BLaER1 (cell line): ENCODE measurements around the gene BICRA.
"Not testable (repeated sequence)": the region's sequence is repeated elsewhere in the genome, so short reads cannot be mapped to it uniquely, and the experiment has no call there.

Experiments used
- H3K27ac ChIP-seq: shearing (Covaris generic); formaldehyde crosslinking; 2 replicates; pipeline ENCODE4 v1.8.1; 2022
- H3K27me3 ChIP-seq: shearing (Covaris generic); formaldehyde crosslinking; 2 replicates; pipeline ENCODE4 v1.8.1; 2022
- H3K36me3 ChIP-seq: shearing (Covaris generic); formaldehyde crosslinking; 2 replicates; pipeline ENCODE4 v1.8.1; 2022
- H3K4me1 ChIP-seq: shearing (Covaris generic); formaldehyde crosslinking; 2 replicates; pipeline ENCODE4 v1.8.1; 2022
- H3K4me2 ChIP-seq: shearing (Covaris generic); formaldehyde crosslinking; 2 replicates; pipeline ENCODE4 v1.8.1; 2022
- H3K4me3 ChIP-seq: shearing (Covaris generic); formaldehyde crosslinking; 2 replicates; pipeline ENCODE4 v1.8.1; 2022
- H3K9ac ChIP-seq: shearing (Covaris generic); formaldehyde crosslinking; 2 replicates; pipeline ENCODE4 v1.8.1; 2022
- H3K9me3 ChIP-seq: shearing (Covaris generic); formaldehyde crosslinking; 2 replicates; pipeline ENCODE4 v1.8.1; 2022
- H4K20me1 ChIP-seq: shearing (Covaris generic); formaldehyde crosslinking; 2 replicates; pipeline ENCODE4 v1.8.1; 2022
- Cebpa-rat ChIP-seq: shearing (Covaris generic); IDR thresholded peaks from 2 replicates; pipeline ENCODE4 v1.8.1; 2022

Gene BICRA

GRCh38 chr19:47630594-47630993 is 21.7 kb downstream of the BICRA start:
- Histone ChIP-seq H3K36me3 (peaks cover 62% of the 10 kb centered on the region), H4K20me1 (peaks cover 100% of the 10 kb centered on the region), H3K9me3 (no peaks in the 10 kb centered on the region), H3K4me1 (no peaks in the 10 kb centered on the region), H3K27me3 (no peaks in the 10 kb centered on the region), H3K4me3 (no peak overlapping the region), H3K4me2 (no peak overlapping the region), H3K9ac (no peak overlapping the region), H3K27ac (no peak overlapping the region)
- no peak for TF ChIP-seq Cebpa-rat

GRCh38 chr19:47631681-47632446 is 22.9 kb downstream of the BICRA start:
- H3K4me3 ChIP-seq: no peak overlapping the region
- no peaks in the 10 kb centered on the region for H3K27me3 ChIP-seq
- no peak overlapping the region for H3K27ac ChIP-seq
- no peaks in the 10 kb centered on the region for H3K4me1 ChIP-seq
- H3K9me3 ChIP-seq: no peaks in the 10 kb centered on the region
- no peak overlapping the region for H3K4me2 ChIP-seq
- no peak for TF ChIP-seq Cebpa-rat
- no peak overlapping the region for H3K9ac ChIP-seq
- H4K20me1 ChIP-seq: peaks cover 100% of the 10 kb centered on the region
- peaks cover 58% of the 10 kb centered on the region for H3K36me3 ChIP-seq

GRCh38 chr19:47633517-47633916 is 24.6 kb downstream of the BICRA start:
- Histone ChIP-seq H3K27me3 (no peaks in the 10 kb centered on the region), H3K9ac (no peak overlapping the region), H4K20me1 (peaks cover 100% of the 10 kb centered on the region), H3K4me1 (no peaks in the 10 kb centered on the region), H3K27ac (no peak overlapping the region), H3K4me2 (no peak overlapping the region), H3K4me3 (no peak overlapping the region), H3K9me3 (no peaks in the 10 kb centered on the region), H3K36me3 (peaks cover 54% of the 10 kb centered on the region)
- TF ChIP-seq Cebpa-rat: no peak

GRCh38 chr19:47633996-47634395 is 25.1 kb downstream of the BICRA start:
- TF ChIP-seq Cebpa-rat: no peak
- H3K27ac ChIP-seq: no peak overlapping the region

GRCh38 chr19:47635152-47635754 is 26.3 kb downstream of the BICRA start:
- not testable (repeated sequence) for H3K27ac ChIP-seq, H3K27me3 ChIP-seq, H3K4me2 ChIP-seq, H3K4me1 ChIP-seq, H3K9me3 ChIP-seq, H3K4me3 ChIP-seq, H3K9ac ChIP-seq
- peaks cover 100% of the 10 kb centered on the region for H4K20me1 ChIP-seq
- peaks cover 50% of the 10 kb centered on the region for H3K36me3 ChIP-seq

More at GRCh38 chr19:47633996-47634395, 25.1 kb downstream of the BICRA start:
- H3K4me2 ChIP-seq: no peak overlapping the region
- no peaks in the 10 kb centered on the region for H3K27me3 ChIP-seq
- H3K36me3 ChIP-seq: peaks cover 53% of the 10 kb centered on the region
- no peak overlapping the region for H3K4me3 ChIP-seq
- H4K20me1 ChIP-seq: peaks cover 100% of the 10 kb centered on the region
- H3K4me1 ChIP-seq: no peaks in the 10 kb centered on the region
- H3K9ac ChIP-seq: no peak overlapping the region
- no peaks in the 10 kb centered on the region for H3K9me3 ChIP-seq

- Histone ChIP-seq H3K4me1 (no peaks in the 10 kb centered on the region), H3K4me2 (no peak overlapping the region), H3K27ac (no peak overlapping the region), H3K9ac (no peak overlapping the region), H3K36me3 (peaks cover 38% of the 10 kb centered on the region), H3K27me3 (no peaks in the 10 kb centered on the region), H3K4me3 (no peak overlapping the region), H4K20me1 (peaks cover 100% of the 10 kb centered on the region), H3K9me3 (no peaks in the 10 kb centered on the region)
- TF ChIP-seq Cebpa-rat: no peak
Measured at GRCh38 chr19:47637550-47637949, 28.6 kb downstream of the BICRA start.

GRCh38 chr19:47641891-47642485 is 33.1 kb downstream of the BICRA start:
- no peak overlapping the region for H3K4me2 ChIP-seq
- no peak for TF ChIP-seq Cebpa-rat
- H3K36me3 ChIP-seq: peaks cover 50% of the 10 kb centered on the region
- no peak overlapping the region for H3K9ac ChIP-seq
- H3K27me3 ChIP-seq: no peaks in the 10 kb centered on the region
- H4K20me1 ChIP-seq: peaks cover 98% of the 10 kb centered on the region
- H3K27ac ChIP-seq: no peak overlapping the region
- H3K9me3 ChIP-seq: 0 out of 2 replicates have a peak, but pooled peaks cover under 1% of the 10 kb centered on the region
- H3K4me3 ChIP-seq: no peak overlapping the region
- H3K4me1 ChIP-seq: peaks cover 6% of the 10 kb centered on the region; the same call in 1 of the 2 replicates

- Histone ChIP-seq H3K4me3 (no peak overlapping the region), H3K4me1 (peaks cover 6% of the 10 kb centered on the region; the same call in 1 of the 2 replicates), H3K9ac (no peak overlapping the region), H3K9me3 (0 out of 2 replicates have a peak, but pooled peaks cover 3% of the 10 kb centered on the region), H3K4me2 (no peak overlapping the region), H3K27ac (no peak overlapping the region), H4K20me1 (peaks cover 98% of the 10 kb centered on the region), H3K27me3 (no peaks in the 10 kb centered on the region), H3K36me3 (peaks cover 53% of the 10 kb centered on the region)
- no peak for TF ChIP-seq Cebpa-rat
Measured at GRCh38 chr19:47643281-47643680, 34.3 kb downstream of the BICRA start.

GRCh38 chr19:47644199-47644598 is 35.3 kb downstream of the BICRA start:
- H3K9me3 ChIP-seq: 0 out of 2 replicates have a peak, but pooled peaks cover 3% of the 10 kb centered on the region
- peaks cover 98% of the 10 kb centered on the region for H4K20me1 ChIP-seq
- H3K4me3 ChIP-seq: no peak overlapping the region
- H3K4me1 ChIP-seq: peaks cover 6% of the 10 kb centered on the region; the same call in 1 of the 2 replicates
- peaks cover 55% of the 10 kb centered on the region for H3K36me3 ChIP-seq
- no peak overlapping the region for H3K4me2 ChIP-seq
- no peak overlapping the region for H3K27ac ChIP-seq
- no peak for TF ChIP-seq Cebpa-rat
- no peak overlapping the region for H3K9ac ChIP-seq
- no peaks in the 10 kb centered on the region for H3K27me3 ChIP-seq
